ENCODE results near the gene DTD1. TPM values are rescaled to one million over a fixed set of nuclear protein-coding genes. Genes with fewer than 3 reads are reported as not detected.

Gene DTD1
- total RNA-seq, 2 donors from 2014 or later, result 20.5 to 22.8 TPM

DNA sequence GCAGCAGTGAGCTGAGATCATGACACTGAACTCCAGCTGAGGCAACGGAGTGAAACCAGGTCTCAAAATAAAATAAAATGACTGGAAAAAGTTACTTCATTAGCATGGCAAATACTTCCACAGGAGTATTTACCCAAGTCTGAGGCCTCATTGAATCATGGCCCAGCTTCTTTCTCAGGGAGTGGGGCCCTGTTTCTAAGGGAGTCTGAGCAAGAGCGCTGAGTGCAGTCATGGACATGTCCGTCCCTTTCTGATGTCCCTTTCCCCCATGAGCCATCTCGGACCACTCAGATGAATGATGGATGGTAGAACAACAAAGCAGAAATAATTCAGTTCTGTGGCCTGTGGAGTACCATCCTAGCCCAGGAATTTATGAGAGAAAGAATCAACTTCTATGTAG is 7.8 kb upstream of the DTD1 start:
- no peak overlapping the region for H3K27ac Mint-ChIP-seq
- H3K36me3 Mint-ChIP-seq (ENCODE audit: low read depth), result peaks cover 6% of the 10 kb centered on the region
- peaks cover 22% of the 10 kb centered on the region for H3K27me3 Mint-ChIP-seq
- no peak overlapping the region for H3K4me3 Mint-ChIP-seq
- DNase-seq (no peak), ATAC-seq (no peak)
- H3K9me3 ChIP-seq (ENCODE audit: control insufficient read depth, low read length, poor library complexity, severe bottlenecking), result no peaks in the 10 kb centered on the region
- H3K4me1 Mint-ChIP-seq, result no peaks in the 10 kb centered on the region

DNA sequence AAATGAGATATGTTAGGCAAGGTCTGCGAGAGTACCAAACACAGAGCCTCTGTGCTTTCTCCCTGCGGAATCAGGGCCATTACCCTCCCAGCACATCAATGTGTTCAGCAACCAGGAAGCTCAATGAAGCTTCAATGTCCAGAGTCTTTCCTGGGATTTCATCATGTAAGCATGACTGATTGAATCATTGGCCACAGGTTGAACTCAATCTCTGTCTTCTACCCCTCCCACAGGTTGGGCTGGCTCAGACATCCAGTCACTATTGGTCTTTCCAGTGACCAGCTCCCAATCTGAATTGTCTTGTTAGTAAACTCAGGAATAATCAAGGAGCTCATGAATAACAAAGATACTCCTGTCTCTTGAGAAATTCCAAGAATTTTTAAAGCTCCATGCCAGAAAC is 2.7 kb upstream of the DTD1 start:
- Mint-ChIP-seq H3K4me3 (no peak overlapping the region), H3K36me3 (ENCODE audit: low read depth) (peaks cover 8% of the 10 kb centered on the region)

DNA sequence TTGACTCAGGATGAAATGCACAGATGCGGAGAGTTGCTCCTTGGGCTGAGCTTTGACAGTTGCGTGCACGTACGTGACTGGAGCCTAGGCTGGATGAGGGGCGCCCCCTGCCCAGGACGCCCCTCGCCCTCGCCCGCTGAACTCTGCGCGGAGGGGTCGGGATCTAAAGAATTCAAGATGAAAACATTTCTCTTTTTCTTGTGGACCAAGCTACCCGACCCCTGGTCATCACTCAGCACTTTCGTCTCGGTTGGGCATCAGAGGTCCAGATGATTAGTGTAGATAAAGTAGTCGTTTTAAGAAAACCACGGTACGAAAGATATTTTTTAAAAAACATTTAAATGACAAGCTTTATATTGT is 700 bp downstream of the DTD1 start:
- DNase-seq, result no peak
- H3K9me3 ChIP-seq (ENCODE audit: control insufficient read depth, low read length, poor library complexity, severe bottlenecking), result no peaks in the 10 kb centered on the region
- ATAC-seq, result no peak
- Mint-ChIP-seq H3K27ac (peak overlapping the region; percentile 89), H3K36me3 (ENCODE audit: low read depth) (peaks cover 8% of the 10 kb centered on the region), H3K4me3 (peak overlapping the region; percentile 96), H3K4me1 (peaks cover 26% of the 10 kb centered on the region), H3K27me3 (peaks cover 11% of the 10 kb centered on the region)

More for the DNA sequence above, 2.7 kb upstream of the DTD1 start:
- H3K9me3 ChIP-seq (ENCODE audit: control insufficient read depth, low read length, poor library complexity, severe bottlenecking), result no peaks in the 10 kb centered on the region
- Mint-ChIP-seq H3K4me1 (peaks cover 24% of the 10 kb centered on the region), H3K27me3 (peaks cover 22% of the 10 kb centered on the region), H3K27ac (no peak overlapping the region)
- no peak for DNase-seq
- no peak for ATAC-seq

DNA sequence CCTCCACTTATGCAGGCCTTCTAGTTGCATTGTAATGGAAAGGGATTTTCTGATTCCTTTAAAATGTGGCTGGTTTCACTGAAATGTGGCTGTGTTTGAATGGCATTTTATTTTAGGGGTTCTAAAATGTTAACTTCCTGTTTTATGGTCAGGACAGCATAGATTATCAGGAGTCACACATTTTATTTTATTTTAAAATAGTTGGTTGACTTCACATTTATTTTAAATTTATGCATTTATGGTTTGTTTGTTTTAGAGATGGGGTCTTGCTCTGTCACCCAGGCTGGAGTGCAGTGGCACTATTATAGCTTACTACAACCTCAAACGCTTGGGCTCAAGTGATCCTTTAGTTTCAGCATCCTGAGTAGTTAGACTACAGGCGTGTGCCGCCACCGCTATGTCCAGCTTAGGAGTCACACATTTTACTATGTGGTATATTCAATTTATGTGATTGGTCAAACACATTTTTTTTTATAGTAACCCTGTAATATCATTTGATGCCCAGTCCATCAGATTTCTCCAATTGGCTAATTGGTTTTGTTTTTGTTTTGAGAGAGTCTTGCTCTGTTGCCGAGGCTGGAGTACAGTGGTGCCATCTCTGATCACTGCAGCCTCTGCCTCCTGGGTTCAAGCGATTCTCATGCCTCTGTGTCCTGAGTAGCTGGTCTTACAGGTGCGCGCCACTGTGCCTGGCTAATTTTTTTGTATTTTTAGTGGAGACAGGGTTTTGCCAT is 2.3 kb downstream of the DTD1 start:
- DNase-seq (no peak), ATAC-seq (no peak)
- Mint-ChIP-seq H3K27ac (no peak overlapping the region), H3K27me3 (no peaks in the 10 kb centered on the region), H3K4me3 (no peak overlapping the region), H3K4me1 (peaks cover 30% of the 10 kb centered on the region), H3K36me3 (ENCODE audit: low read depth) (peaks cover 2% of the 10 kb centered on the region)
- H3K9me3 ChIP-seq (ENCODE audit: control insufficient read depth, low read length, poor library complexity, severe bottlenecking), result no peaks in the 10 kb centered on the region

DNA sequence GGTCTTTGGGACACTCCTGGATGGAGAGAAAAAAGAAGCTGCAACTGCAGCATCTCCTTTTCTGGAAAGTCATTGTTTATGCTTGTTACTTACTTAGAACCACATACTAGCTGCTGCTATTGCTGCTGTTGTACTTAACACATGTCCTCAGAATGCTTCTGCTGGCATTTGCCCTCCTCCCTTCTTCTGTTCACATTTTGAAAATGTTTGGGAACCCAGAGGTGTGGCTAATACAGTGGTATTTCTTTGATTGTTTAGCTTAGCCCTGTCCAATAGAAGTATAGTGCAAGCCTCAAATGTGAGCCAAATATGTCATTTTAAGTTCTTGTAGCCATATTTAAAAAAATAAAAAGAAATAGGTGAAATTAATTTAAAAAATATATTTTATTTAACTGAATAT is 8.4 kb downstream of the DTD1 start:
- H3K27ac Mint-ChIP-seq, result no peak overlapping the region
- H3K36me3 Mint-ChIP-seq (ENCODE audit: low read depth), result peaks cover 3% of the 10 kb centered on the region
- H3K4me3 Mint-ChIP-seq, result no peak overlapping the region
- H3K9me3 ChIP-seq (ENCODE audit: control insufficient read depth, low read length, poor library complexity, severe bottlenecking), result no peaks in the 10 kb centered on the region
- peaks cover 8% of the 10 kb centered on the region for H3K4me1 Mint-ChIP-seq
- ATAC-seq (no peak), DNase-seq (no peak)
- H3K27me3 Mint-ChIP-seq, result no peaks in the 10 kb centered on the region

DNA sequence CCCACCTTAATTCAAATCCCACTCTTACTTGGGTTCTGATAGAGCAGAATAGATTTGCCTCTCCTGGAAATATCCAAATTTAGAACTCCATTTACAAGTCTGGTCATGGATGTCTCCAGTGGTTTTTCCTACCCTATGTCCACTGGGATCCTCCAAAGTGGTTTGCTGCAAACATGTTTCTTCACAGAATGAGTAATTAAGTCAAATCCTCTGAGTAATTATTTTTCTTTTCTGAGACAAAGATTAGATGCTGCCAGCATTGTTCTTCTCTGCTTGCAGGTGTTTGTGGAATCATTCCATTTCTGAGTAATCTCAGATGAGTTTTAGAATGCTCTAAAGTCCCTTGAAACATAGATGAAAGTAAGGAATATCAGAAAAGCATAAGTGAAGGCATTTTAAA is 21.9 kb downstream of the DTD1 start:
- no peak for DNase-seq
- ATAC-seq, result no peak
- Mint-ChIP-seq H3K27me3 (no peaks in the 10 kb centered on the region), H3K4me3 (no peak overlapping the region), H3K27ac (peak overlapping the region; percentile 29), H3K4me1 (peaks cover 4% of the 10 kb centered on the region), H3K36me3 (ENCODE audit: low read depth) (peaks cover 3% of the 10 kb centered on the region)
- no peaks in the 10 kb centered on the region for H3K9me3 ChIP-seq (ENCODE audit: control insufficient read depth, low read length, poor library complexity, severe bottlenecking)

DNA sequence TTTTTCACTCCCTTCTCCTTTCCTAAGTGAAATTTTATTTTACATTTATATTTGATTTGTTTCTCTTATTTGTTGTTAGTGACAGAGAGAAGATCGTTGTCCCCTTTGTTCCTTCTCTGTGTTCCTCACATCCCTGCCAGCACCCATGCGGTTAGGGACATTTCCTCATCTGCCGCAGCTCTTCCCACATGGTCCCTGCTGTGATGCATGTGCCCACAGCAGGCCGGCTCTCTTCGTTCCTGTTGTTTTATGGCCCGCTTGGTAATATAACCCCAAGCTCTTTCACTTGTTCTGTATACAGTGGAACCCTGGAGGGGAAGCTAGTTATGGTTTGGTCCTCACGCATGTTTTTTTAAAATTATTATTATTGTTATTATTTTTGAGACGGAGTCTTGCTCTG is 23.6 kb downstream of the DTD1 start:
- no peak for DNase-seq
- no peaks in the 10 kb centered on the region for H3K27me3 Mint-ChIP-seq

DNA sequence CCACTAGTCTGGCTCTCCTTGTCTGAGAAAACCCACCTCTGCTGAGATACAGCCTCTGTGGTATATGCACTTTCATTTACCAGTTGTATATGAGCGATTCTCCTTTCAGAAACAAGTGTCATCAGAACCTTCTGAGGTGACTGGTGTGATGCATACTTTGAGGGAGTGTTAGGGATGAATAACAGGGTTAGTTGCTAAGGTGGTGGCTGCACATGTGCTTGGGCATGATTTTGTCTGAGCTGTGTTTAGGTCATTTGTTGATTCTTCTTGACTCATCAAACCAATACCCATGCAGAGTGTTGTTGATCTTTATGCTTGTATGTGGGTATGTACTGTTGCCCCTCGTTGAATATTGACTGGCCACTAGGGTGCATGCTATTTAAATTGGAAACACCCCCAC is 25.7 kb downstream of the DTD1 start:
- Mint-ChIP-seq H3K4me1 (peaks cover 6% of the 10 kb centered on the region), H3K27me3 (no peaks in the 10 kb centered on the region), H3K4me3 (no peak overlapping the region), H3K36me3 (ENCODE audit: low read depth) (peaks cover 5% of the 10 kb centered on the region), H3K27ac (no peak overlapping the region)
- DNase-seq (no peak), ATAC-seq (no peak)
- H3K9me3 ChIP-seq (ENCODE audit: control insufficient read depth, low read length, poor library complexity, severe bottlenecking), result no peaks in the 10 kb centered on the region

More for the DNA sequence above, 23.6 kb downstream of the DTD1 start:
- no peak for ATAC-seq
- Mint-ChIP-seq H3K27ac (no peak overlapping the region), H3K4me1 (peaks cover 6% of the 10 kb centered on the region), H3K36me3 (ENCODE audit: low read depth) (peaks cover 5% of the 10 kb centered on the region), H3K4me3 (no peak overlapping the region)
- no peaks in the 10 kb centered on the region for H3K9me3 ChIP-seq (ENCODE audit: control insufficient read depth, low read length, poor library complexity, severe bottlenecking)

DNA sequence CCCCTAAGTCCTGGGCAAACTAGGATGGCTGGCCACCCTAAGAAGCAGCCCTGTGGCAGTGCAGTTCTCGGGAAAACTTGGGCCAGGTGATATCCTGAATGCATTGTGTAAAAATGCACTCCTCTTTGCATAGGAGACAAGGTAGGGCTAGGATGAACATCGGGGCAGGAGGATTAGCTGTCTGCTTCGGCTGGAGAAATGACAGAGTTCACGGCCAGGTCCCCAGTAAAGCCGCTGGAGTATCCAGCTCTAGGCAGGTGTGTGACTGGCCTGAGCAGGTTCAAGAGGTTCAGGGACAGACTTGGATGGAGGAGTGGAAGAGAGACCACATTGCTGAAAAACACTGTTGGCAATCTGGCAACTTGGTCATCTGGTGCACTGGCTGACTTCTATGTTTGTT is 26.4 kb downstream of the DTD1 start:
- DNase-seq, result no peak
- Mint-ChIP-seq H3K4me3 (no peak overlapping the region), H3K4me1 (peaks cover 6% of the 10 kb centered on the region), H3K27me3 (no peaks in the 10 kb centered on the region), H3K36me3 (ENCODE audit: low read depth) (peaks cover 5% of the 10 kb centered on the region), H3K27ac (no peak overlapping the region)
- ATAC-seq, result no peak
- no peaks in the 10 kb centered on the region for H3K9me3 ChIP-seq (ENCODE audit: control insufficient read depth, low read length, poor library complexity, severe bottlenecking)

DNA sequence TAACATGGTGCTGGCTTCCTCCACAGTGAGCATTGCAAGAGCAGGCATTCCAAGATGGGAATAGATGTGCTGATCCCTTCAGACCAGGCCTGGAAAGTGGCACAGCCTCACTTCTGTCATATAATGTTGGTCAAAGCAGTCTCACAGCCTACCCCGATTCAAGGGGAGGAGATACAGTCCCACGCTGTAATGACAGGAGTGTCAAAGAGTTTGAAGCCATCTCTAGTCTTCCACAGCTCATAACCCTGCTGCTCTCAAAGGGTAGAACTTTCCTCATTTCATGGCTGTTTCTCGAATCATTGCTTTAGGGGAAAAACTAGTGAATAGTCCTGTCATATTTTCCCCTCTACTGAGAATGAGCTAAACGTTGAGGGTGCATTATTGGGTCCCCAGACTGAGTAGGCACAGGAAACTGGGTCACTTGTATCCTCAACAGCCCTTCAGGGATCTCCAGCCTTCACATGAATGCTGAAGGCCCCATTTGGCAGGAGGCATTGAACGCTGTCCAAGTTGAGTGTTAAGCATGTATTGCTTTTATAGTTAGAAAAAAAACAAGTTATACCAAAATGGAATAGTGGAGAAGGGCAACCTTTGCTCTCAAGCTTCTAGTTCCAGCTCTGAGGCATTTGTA is 27.3 kb downstream of the DTD1 start:
- no peaks in the 10 kb centered on the region for H3K9me3 ChIP-seq (ENCODE audit: control insufficient read depth, low read length, poor library complexity, severe bottlenecking)
- Mint-ChIP-seq H3K27ac (no peak overlapping the region), H3K4me3 (no peak overlapping the region), H3K4me1 (peaks cover 6% of the 10 kb centered on the region), H3K36me3 (ENCODE audit: low read depth) (peaks cover 5% of the 10 kb centered on the region), H3K27me3 (no peaks in the 10 kb centered on the region)
- no peak for DNase-seq
- no peak for ATAC-seq

DNA sequence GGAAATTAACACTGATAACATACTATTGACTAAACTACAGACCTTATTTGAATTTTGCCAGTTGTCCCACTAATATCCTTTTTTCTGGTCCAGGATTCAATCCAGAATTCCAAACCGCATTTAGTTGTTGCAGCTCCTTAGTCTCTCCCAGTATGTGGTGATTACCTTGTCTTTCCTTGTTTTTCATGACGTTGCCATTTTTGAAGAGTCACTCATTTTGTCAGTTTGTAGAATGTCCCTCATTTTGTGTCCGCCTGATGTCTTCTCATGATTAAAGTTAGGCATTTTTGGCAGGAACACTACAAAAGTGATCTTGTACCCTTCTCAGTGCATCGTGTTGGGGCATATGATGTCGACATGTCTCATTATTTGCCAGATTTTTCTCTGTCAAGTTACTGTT is 33.1 kb downstream of the DTD1 start:
- DNase-seq (no peak), ATAC-seq (no peak)
- Mint-ChIP-seq H3K36me3 (ENCODE audit: low read depth) (peaks cover 4% of the 10 kb centered on the region), H3K27me3 (no peaks in the 10 kb centered on the region), H3K4me3 (no peak overlapping the region), H3K27ac (no peak overlapping the region), H3K4me1 (peaks cover 2% of the 10 kb centered on the region)
- H3K9me3 ChIP-seq (ENCODE audit: control insufficient read depth, low read length, poor library complexity, severe bottlenecking), result no peaks in the 10 kb centered on the region

DNA sequence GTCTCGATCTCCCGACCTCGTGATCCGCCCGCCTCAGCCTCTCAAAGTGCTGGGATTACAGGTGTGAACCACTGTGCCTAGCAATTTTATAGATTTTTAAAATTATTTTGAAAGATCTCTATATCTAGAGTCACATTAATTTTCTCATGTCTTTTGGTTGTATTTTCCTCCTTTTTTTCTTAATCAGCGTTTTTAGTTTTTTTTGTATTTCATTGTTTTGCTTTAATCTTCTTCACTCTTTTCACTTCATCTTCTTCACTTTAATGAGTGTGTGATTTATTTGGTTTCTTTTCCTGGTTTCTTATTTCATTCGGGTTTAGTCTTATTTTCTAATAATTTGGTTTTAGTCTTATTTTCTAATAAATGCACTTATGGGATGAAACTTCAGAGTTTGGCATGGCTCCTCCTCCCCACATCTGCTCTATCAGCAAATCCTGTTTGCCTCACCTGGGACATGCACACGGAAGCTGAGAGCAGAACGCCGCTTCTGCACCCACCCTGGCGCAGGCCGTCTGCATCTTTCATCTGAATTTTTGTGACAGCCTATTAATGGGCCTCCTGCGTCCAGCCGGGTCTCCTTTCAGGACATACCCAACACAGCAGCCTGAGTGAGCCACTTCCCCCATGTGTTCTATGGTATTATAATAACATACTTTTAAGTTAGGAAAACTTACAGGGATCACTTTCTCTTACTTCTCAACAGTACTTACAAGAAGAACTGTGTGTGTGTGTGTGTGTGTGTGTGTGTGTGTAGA is 35.5 kb downstream of the DTD1 start:
- peak overlapping the region; percentile 89 for H3K27ac Mint-ChIP-seq
- no peak overlapping the region for H3K4me3 Mint-ChIP-seq
- H3K27me3 Mint-ChIP-seq, result no peaks in the 10 kb centered on the region
- H3K4me1 Mint-ChIP-seq, result peaks cover 7% of the 10 kb centered on the region
- ATAC-seq, result no peak
- H3K9me3 ChIP-seq (ENCODE audit: control insufficient read depth, low read length, poor library complexity, severe bottlenecking), result no peaks in the 10 kb centered on the region
- peaks cover 6% of the 10 kb centered on the region for H3K36me3 Mint-ChIP-seq (ENCODE audit: low read depth)
- DNase-seq, result no peak

DNA sequence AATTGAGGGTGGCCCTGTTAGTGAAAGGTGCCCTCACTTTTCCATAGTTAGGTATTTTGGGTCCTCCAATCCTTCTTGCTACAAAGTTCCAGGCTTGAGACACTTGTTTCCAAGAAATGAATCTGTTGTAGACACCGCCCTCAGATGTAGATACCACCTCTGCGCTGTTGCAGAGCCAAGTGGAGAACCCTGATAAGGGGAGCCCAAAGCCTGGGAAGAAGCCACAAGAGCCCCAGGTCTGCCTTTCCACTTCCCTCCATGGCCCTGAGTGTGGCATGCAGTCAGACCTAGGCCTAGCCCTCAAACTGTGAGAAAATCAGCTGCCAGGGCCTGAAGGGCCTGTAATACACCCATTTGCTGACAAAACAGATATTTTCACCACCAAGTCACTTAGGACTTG is 37.1 kb downstream of the DTD1 start:
- Mint-ChIP-seq H3K4me1 (peaks cover 7% of the 10 kb centered on the region), H3K4me3 (no peak overlapping the region), H3K27me3 (no peaks in the 10 kb centered on the region), H3K27ac (no peak overlapping the region), H3K36me3 (ENCODE audit: low read depth) (peaks cover 6% of the 10 kb centered on the region)
- no peak for DNase-seq
- no peaks in the 10 kb centered on the region for H3K9me3 ChIP-seq (ENCODE audit: control insufficient read depth, low read length, poor library complexity, severe bottlenecking)
- ATAC-seq, result no peak

All from T-helper 17 cell (primary cell).